Measurements from ENCODE around the gene ART5.

DNA sequence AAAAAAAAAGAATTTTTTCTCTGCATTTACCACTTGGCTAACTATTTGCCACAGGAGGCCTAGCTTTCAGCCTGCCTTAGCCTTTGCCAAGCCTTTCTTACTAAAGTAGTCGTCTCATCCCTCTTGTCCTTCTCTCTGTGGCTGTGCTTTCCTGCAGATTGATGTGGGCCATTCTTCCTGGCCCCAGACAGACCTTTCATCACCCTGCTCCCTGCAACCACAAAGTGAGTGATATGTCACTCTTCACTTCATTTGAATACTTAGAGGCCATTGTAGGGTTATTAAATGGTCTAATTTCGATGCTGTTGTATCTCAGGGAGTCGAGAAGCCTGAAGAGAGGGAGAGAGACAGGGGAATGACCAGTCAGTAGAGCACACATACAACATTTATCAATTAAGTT, 37.6 kb downstream of the ART5 start:
- TF ChIP-seq, protein P1, sequence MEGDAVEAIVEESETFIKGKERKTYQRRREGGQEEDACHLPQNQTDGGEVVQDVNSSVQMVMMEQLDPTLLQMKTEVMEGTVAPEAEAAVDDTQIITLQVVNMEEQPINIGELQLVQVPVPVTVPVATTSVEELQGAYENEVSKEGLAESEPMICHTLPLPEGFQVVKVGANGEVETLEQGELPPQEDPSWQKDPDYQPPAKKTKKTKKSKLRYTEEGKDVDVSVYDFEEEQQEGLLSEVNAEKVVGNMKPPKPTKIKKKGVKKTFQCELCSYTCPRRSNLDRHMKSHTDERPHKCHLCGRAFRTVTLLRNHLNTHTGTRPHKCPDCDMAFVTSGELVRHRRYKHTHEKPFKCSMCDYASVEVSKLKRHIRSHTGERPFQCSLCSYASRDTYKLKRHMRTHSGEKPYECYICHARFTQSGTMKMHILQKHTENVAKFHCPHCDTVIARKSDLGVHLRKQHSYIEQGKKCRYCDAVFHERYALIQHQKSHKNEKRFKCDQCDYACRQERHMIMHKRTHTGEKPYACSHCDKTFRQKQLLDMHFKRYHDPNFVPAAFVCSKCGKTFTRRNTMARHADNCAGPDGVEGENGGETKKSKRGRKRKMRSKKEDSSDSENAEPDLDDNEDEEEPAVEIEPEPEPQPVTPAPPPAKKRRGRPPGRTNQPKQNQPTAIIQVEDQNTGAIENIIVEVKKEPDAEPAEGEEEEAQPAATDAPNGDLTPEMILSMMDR (IDR thresholded peaks at IDR 0.05; ENCODE audit: poor library complexity) = no peak
- TF ChIP-seq EZH2 (IDR thresholded peaks at IDR 0.05; ENCODE audit: borderline replicate concordance) = no peak
